ENCODE results near the gene PTPN7. TPM values are rescaled to one million over a fixed set of nuclear protein-coding genes. Genes with fewer than 3 reads are reported as not detected.

The PTPN7 gene
- total RNA-seq, 1 donor from 2014 or later: 0.75 TPM

DNA sequence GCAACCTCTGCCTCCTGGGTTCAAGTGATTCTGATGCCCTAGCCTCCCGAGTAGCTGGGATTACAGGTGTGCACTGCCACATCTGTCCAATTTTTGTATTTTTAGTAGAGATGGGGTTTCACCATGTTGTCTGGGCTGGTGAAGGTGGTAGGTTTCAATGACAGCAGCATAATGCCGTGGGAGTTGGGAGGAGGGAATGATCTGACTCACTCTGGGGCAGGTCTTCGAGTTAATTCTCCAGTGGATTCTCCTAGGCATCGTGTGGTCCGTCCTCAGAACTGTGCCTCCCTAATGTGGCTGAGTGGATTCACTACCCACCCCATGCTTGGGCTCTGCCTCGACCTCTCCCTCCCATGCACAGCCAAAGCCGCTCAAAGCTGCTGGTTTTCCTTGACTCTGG is 39.4 kb downstream of the PTPN7 start:
- no peaks in the 10 kb centered on the region for H3K9me3 ChIP-seq (ENCODE audit: insufficient read depth, low read depth, low read length)
- no peaks in the 10 kb centered on the region for H3K79me2 ChIP-seq (ENCODE audit: insufficient read depth, low read length)
- no peaks in the 10 kb centered on the region for H3K36me3 Mint-ChIP-seq (ENCODE audit: low read depth, unreplicated experiment)
- H3K27me3 ChIP-seq (ENCODE audit: insufficient read depth, low read length): peaks cover 5% of the 10 kb centered on the region
- no peak overlapping the region for H3K27ac ChIP-seq (ENCODE audit: low read depth, low read length)
- H3K4me1 Mint-ChIP-seq (ENCODE audit: low read depth, unreplicated experiment): peaks cover 6% of the 10 kb centered on the region
- TF ChIP-seq, protein P1, sequence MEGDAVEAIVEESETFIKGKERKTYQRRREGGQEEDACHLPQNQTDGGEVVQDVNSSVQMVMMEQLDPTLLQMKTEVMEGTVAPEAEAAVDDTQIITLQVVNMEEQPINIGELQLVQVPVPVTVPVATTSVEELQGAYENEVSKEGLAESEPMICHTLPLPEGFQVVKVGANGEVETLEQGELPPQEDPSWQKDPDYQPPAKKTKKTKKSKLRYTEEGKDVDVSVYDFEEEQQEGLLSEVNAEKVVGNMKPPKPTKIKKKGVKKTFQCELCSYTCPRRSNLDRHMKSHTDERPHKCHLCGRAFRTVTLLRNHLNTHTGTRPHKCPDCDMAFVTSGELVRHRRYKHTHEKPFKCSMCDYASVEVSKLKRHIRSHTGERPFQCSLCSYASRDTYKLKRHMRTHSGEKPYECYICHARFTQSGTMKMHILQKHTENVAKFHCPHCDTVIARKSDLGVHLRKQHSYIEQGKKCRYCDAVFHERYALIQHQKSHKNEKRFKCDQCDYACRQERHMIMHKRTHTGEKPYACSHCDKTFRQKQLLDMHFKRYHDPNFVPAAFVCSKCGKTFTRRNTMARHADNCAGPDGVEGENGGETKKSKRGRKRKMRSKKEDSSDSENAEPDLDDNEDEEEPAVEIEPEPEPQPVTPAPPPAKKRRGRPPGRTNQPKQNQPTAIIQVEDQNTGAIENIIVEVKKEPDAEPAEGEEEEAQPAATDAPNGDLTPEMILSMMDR (IDR thresholded peaks at IDR 0.05; ENCODE audit: insufficient read depth, low read depth, low read length): no peak
- TF ChIP-seq EZH2 (IDR thresholded peaks at IDR 0.05; ENCODE audit: insufficient read depth, low read length): no peak
- no peak overlapping the region for H3K4me3 ChIP-seq (ENCODE audit: insufficient read depth, low read depth, low read length)
- no peaks in the 10 kb centered on the region for H3K4me1 ChIP-seq (ENCODE audit: insufficient read depth, low read length)
- no peak overlapping the region for H2AFZ ChIP-seq (ENCODE audit: low read depth, low read length)
- no peaks in the 10 kb centered on the region for H3K36me3 ChIP-seq (ENCODE audit: insufficient read depth, low read length)
- H3K27ac Mint-ChIP-seq (ENCODE audit: unreplicated experiment): no peak overlapping the region
- no peaks in the 10 kb centered on the region for H3K9me3 Mint-ChIP-seq (ENCODE audit: unreplicated experiment)
- peaks cover 30% of the 10 kb centered on the region for H3K27me3 Mint-ChIP-seq (ENCODE audit: low read depth, unreplicated experiment)
- DNase-seq (ENCODE audit: low read depth) (no peak), FAIRE-seq (no peak)
- no peak overlapping the region for H3K4me3 Mint-ChIP-seq (ENCODE audit: unreplicated experiment)
- no peak overlapping the region for H3K4me2 ChIP-seq (ENCODE audit: low read length)
- no peaks in the 10 kb centered on the region for H4K20me1 ChIP-seq (ENCODE audit: insufficient read depth, low read length)
- no peak overlapping the region for H3K9ac ChIP-seq (ENCODE audit: low read length)

DNA sequence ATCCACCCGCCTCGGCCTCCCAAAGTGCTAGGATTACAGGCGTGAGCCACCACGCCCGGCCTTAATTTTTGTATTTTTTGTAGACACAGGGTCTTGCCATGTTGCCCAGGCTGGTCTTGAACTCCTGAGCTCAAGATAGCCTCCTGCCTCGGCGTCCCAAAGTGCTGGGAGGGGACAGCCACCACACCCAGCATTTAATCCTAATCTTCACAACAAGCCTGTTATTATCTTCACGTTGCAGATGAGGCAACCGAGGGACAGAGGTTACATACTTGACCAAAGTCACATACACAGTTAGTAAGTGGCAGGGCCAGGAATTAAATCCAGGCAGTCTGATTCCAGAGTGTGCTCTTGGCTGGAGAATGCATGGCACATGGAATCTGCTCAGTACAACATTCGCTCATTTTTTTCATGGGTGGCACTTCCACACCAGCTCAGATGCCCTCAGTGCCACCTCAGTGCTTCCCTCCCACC is 42.5 kb downstream of the PTPN7 start:
- H3K27me3 ChIP-seq (ENCODE audit: insufficient read depth, low read length): no peaks in the 10 kb centered on the region
- H3K4me3 ChIP-seq (ENCODE audit: insufficient read depth, low read depth, low read length): no peak overlapping the region
- no peak overlapping the region for H3K4me2 ChIP-seq (ENCODE audit: low read length)
- H3K4me1 Mint-ChIP-seq (ENCODE audit: low read depth, unreplicated experiment): peaks cover 12% of the 10 kb centered on the region
- peaks cover 3% of the 10 kb centered on the region for H3K36me3 Mint-ChIP-seq (ENCODE audit: low read depth, unreplicated experiment)
- TF ChIP-seq EZH2 (IDR thresholded peaks at IDR 0.05; ENCODE audit: insufficient read depth, low read length): no peak
- TF ChIP-seq, protein P1 (IDR thresholded peaks at IDR 0.05; ENCODE audit: insufficient read depth, low read depth, low read length): no peak
- H3K27ac ChIP-seq (ENCODE audit: low read depth, low read length): no peak overlapping the region
- no peak overlapping the region for H3K4me3 Mint-ChIP-seq (ENCODE audit: unreplicated experiment)
- FAIRE-seq (no peak), DNase-seq (ENCODE audit: low read depth) (no peak)
- H2AFZ ChIP-seq (ENCODE audit: low read depth, low read length): no peak overlapping the region
- H3K27ac Mint-ChIP-seq (ENCODE audit: unreplicated experiment): no peak overlapping the region
- no peak overlapping the region for H3K9ac ChIP-seq (ENCODE audit: low read length)
- H3K4me1 ChIP-seq (ENCODE audit: insufficient read depth, low read length): peaks cover 4% of the 10 kb centered on the region
- no peaks in the 10 kb centered on the region for H4K20me1 ChIP-seq (ENCODE audit: insufficient read depth, low read length)
- no peaks in the 10 kb centered on the region for H3K9me3 Mint-ChIP-seq (ENCODE audit: unreplicated experiment)
- H3K36me3 ChIP-seq (ENCODE audit: insufficient read depth, low read length): no peaks in the 10 kb centered on the region
- H3K79me2 ChIP-seq (ENCODE audit: insufficient read depth, low read length): no peaks in the 10 kb centered on the region
- no peaks in the 10 kb centered on the region for H3K9me3 ChIP-seq (ENCODE audit: insufficient read depth, low read depth, low read length)
- peaks cover 14% of the 10 kb centered on the region for H3K27me3 Mint-ChIP-seq (ENCODE audit: low read depth, unreplicated experiment)

DNA sequence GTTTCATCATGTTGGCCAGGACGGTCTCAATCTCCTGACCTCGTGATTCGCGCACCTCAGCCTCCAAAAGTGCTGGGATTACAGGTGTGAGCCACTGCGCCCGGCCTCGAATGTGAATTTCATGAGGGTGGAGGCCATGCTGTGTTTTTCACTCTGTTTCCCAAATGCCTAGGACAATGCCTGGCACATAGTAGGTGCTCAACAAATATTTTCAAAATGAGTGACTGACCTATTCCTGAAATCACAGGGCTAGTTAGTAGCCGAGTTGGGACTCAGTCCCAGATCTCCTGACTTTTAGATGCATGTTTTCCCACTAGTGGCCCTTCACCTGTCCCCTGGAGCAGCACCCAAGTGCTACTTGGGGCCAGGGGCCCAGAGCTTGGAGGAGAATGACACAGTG is 44.1 kb downstream of the PTPN7 start:
- no peaks in the 10 kb centered on the region for H3K36me3 ChIP-seq (ENCODE audit: insufficient read depth, low read length)
- H3K9me3 Mint-ChIP-seq (ENCODE audit: unreplicated experiment): no peaks in the 10 kb centered on the region
- H3K4me1 ChIP-seq (ENCODE audit: insufficient read depth, low read length): peaks cover 9% of the 10 kb centered on the region
- no peak overlapping the region for H3K4me3 ChIP-seq (ENCODE audit: insufficient read depth, low read depth, low read length)
- no peak overlapping the region for H3K27ac Mint-ChIP-seq (ENCODE audit: unreplicated experiment)
- H3K27me3 Mint-ChIP-seq (ENCODE audit: low read depth, unreplicated experiment): peaks cover 7% of the 10 kb centered on the region
- no peak overlapping the region for H3K9ac ChIP-seq (ENCODE audit: low read length)
- H3K4me3 Mint-ChIP-seq (ENCODE audit: unreplicated experiment): no peak overlapping the region
- DNase-seq (ENCODE audit: low read depth): no peak
- H3K27me3 ChIP-seq (ENCODE audit: insufficient read depth, low read length): no peaks in the 10 kb centered on the region
- TF ChIP-seq, protein P1 (IDR thresholded peaks at IDR 0.05; ENCODE audit: insufficient read depth, low read depth, low read length): no peak
- no peak for TF ChIP-seq EZH2 (IDR thresholded peaks at IDR 0.05; ENCODE audit: insufficient read depth, low read length)
- no peaks in the 10 kb centered on the region for H3K79me2 ChIP-seq (ENCODE audit: insufficient read depth, low read length)
- H3K36me3 Mint-ChIP-seq (ENCODE audit: low read depth, unreplicated experiment): peaks cover 3% of the 10 kb centered on the region
- H3K9me3 ChIP-seq (ENCODE audit: insufficient read depth, low read depth, low read length): no peaks in the 10 kb centered on the region
- no peak for FAIRE-seq
- no peak overlapping the region for H2AFZ ChIP-seq (ENCODE audit: low read depth, low read length)
- H3K27ac ChIP-seq (ENCODE audit: low read depth, low read length): no peak overlapping the region
- peaks cover 11% of the 10 kb centered on the region for H3K4me1 Mint-ChIP-seq (ENCODE audit: low read depth, unreplicated experiment)
- H4K20me1 ChIP-seq (ENCODE audit: insufficient read depth, low read length): no peaks in the 10 kb centered on the region
- no peak overlapping the region for H3K4me2 ChIP-seq (ENCODE audit: low read length)
